Measurements from ENCODE around the gene DTWD1.
"Not testable (repeated sequence)": the region's sequence is repeated elsewhere in the genome, so short reads cannot be mapped to it uniquely, and the experiment has no call there.

Gene DTWD1

DNA sequence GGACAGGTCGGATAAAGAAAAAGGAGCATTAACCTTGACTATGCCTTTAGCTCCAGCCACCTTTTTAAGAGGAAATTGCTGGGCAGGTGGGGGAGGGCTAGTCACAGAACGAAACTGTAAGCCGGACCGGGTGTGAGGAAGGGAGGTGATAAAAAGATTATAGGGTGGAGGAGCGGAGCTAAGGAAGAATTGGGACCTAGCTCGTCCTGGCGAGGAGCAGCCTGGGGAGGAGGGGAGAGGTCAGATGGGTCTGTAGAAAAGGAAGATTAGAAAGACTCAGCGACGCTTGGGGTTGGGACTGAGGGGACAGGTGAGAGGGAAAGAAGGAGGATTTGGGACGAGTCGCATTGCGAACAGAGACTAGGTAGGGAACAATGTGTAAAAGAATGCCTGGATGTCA, 82.1 kb downstream of the DTWD1 start:
- intact Hi-C loops (cut with DNase I); DNase-seq: not testable (repeated sequence)
